ENCODE data around the gene CHTOP.
"Not testable (repeated sequence)": the region's sequence is repeated elsewhere in the genome, so short reads cannot be mapped to it uniquely, and the experiment has no call there.

CHTOP gene

DNA sequence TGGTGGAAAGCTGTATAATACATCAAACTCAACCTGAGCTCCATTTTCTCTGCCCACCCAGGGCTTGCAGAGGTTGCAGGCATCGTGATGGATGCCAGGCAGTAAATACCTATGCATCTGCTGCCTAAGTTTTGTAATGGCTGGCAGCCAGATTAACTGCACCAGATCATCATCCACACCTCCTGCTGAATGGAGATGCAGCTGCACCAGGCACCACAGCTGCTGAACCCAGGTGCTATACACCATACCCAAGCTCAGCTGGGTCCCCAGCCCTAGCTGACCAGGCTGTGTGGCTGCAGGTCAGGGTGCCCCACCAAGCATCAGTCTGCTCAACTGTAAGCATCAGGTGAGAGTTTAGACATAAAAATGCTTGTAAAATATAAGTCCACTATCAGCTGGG, 17.9 kb downstream of the CHTOP start:
- H3K4me1 ChIP-seq (ENCODE audit: insufficient read depth, low read length), result peaks cover 8% of the 10 kb centered on the region
- no peak overlapping the region for H3K27ac ChIP-seq (ENCODE audit: low read depth, low read length)
- no peaks in the 10 kb centered on the region for H3K36me3 ChIP-seq (ENCODE audit: insufficient read depth, low read length)
- H3K9me3 ChIP-seq (ENCODE audit: low read length), result no peaks in the 10 kb centered on the region
- H3K4me3 ChIP-seq (ENCODE audit: low read depth in 1 of 2, low read length in 2 of 2), result no peak overlapping the region
- H3K27me3 ChIP-seq (ENCODE audit: control insufficient read depth in 1 of 2, insufficient read depth in 2 of 2, low read length in 2 of 2), result no peaks in the 10 kb centered on the region
- H3K9ac ChIP-seq (ENCODE audit: low read length), result no peak overlapping the region

DNA sequence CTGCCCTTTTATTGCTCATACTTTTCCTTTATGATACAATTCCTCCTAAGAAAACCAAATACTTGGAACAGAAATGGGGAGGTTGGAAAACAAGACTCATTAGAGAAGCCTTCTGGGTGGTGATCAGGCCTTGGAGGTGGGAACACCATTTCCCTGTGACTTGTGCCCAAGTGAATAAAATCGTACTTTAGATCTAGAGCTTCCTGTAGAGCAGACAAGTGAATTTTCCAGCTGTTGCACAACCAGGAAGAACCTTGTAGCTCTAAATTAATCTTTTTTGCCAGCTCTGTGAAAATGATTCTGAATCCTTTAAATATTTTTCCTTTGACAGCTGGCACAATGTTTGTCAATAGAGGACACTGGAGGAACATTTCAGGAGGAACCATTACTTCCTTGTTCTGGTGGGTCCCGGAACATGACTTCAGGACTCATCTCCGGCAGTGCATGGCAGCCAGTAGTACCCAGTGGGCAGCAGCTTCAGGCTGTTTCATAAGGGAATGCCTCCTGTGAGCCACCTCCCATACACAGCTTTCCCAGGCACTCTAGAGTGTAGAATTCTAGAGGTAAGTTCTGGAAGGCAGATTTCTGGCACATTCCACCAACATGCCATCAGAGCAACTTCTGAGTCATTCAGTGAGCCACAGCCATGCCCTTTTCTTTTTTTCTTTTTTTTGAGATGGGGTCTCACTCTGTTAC, 19.1 kb downstream of the CHTOP start:
- no peak overlapping the region for H3K4me3 ChIP-seq (ENCODE audit: low read depth in 1 of 2, low read length in 2 of 2)
- peaks cover 9% of the 10 kb centered on the region for H3K4me1 ChIP-seq (ENCODE audit: insufficient read depth, low read length)
- no peaks in the 10 kb centered on the region for H3K9me3 ChIP-seq (ENCODE audit: low read length)
- H3K27me3 ChIP-seq (ENCODE audit: control insufficient read depth in 1 of 2, insufficient read depth in 2 of 2, low read length in 2 of 2), result no peaks in the 10 kb centered on the region
- no peak overlapping the region for H3K27ac ChIP-seq (ENCODE audit: low read depth, low read length)
- H3K36me3 ChIP-seq (ENCODE audit: insufficient read depth, low read length), result no peaks in the 10 kb centered on the region
- H3K9ac ChIP-seq (ENCODE audit: low read length), result no peak overlapping the region

GRCh38 chr1:153655333-153655732, 21.5 kb downstream of the CHTOP start:
- no peaks in the 10 kb centered on the region for H3K36me3 ChIP-seq (ENCODE audit: insufficient read depth, low read length)
- peaks cover 13% of the 10 kb centered on the region for H3K4me1 ChIP-seq (ENCODE audit: insufficient read depth, low read length)
- no peak overlapping the region for H3K27ac ChIP-seq (ENCODE audit: low read depth, low read length)
- H3K4me3 ChIP-seq (ENCODE audit: low read depth in 1 of 2, low read length in 2 of 2), result no peak overlapping the region
- no peaks in the 10 kb centered on the region for H3K9me3 ChIP-seq (ENCODE audit: low read length)
- no peak overlapping the region for H3K9ac ChIP-seq (ENCODE audit: low read length)
- no peaks in the 10 kb centered on the region for H3K27me3 ChIP-seq (ENCODE audit: control insufficient read depth in 1 of 2, insufficient read depth in 2 of 2, low read length in 2 of 2)

GRCh38 chr1:153658400-153659174, 24.7 kb downstream of the CHTOP start, which contains the start of gene SNAPIN:
Gene SNAPIN (plus strand): TSS chr1:153658703. CDS start chr1:153658744, 41 bp downstream.
- H3K27ac ChIP-seq (ENCODE audit: low read depth, low read length), result peak within 1 kb of the TSS; percentile 98

GRCh38 chr1:153659175-153659534, 25.3 kb downstream of the CHTOP start:
- Histone ChIP-seq H3K9me3 (ENCODE audit: low read length) (no peaks in the 10 kb centered on the region), H3K4me1 (ENCODE audit: insufficient read depth, low read length) (peaks cover 13% of the 10 kb centered on the region), H3K4me3 (ENCODE audit: low read depth in 1 of 2, low read length in 2 of 2) (peak overlapping the region; percentile 90 to 93), H3K36me3 (ENCODE audit: insufficient read depth, low read length) (peaks cover 36% of the 10 kb centered on the region), H3K27me3 (ENCODE audit: control insufficient read depth in 1 of 2, insufficient read depth in 2 of 2, low read length in 2 of 2) (no peaks in the 10 kb centered on the region), H3K27ac (ENCODE audit: low read depth, low read length) (peak overlapping the region; percentile 98), H3K9ac (ENCODE audit: low read length) (peak overlapping the region; percentile 96)

More at GRCh38 chr1:153658400-153659174, 24.7 kb downstream of the CHTOP start, which contains the start of gene SNAPIN:
- Histone ChIP-seq H3K9ac (ENCODE audit: low read length) (peak within 1 kb of the TSS; percentile 96), H3K36me3 (ENCODE audit: insufficient read depth, low read length) (peaks cover 31% of the 10 kb centered on the region), H3K9me3 (ENCODE audit: low read length) (no peaks in the 10 kb centered on the region), H3K27me3 (ENCODE audit: control insufficient read depth in 1 of 2, insufficient read depth in 2 of 2, low read length in 2 of 2) (no peaks in the 10 kb centered on the region), H3K4me3 (ENCODE audit: low read depth in 1 of 2, low read length in 2 of 2) (peak within 1 kb of the TSS; percentile 90 to 93), H3K4me1 (ENCODE audit: insufficient read depth, low read length) (peaks cover 13% of the 10 kb centered on the region)

- Histone ChIP-seq H3K27ac (ENCODE audit: low read depth, low read length) (no peak overlapping the region), H3K4me3 (ENCODE audit: low read depth in 1 of 2, low read length in 2 of 2) (peak overlapping the region in 1 of 2 donors; percentile 93), H3K9me3 (ENCODE audit: low read length) (no peaks in the 10 kb centered on the region), H3K4me1 (ENCODE audit: insufficient read depth, low read length) (peaks cover 13% of the 10 kb centered on the region), H3K36me3 (ENCODE audit: insufficient read depth, low read length) (peaks cover 41% of the 10 kb centered on the region), H3K9ac (ENCODE audit: low read length) (peak overlapping the region; percentile 96), H3K27me3 (ENCODE audit: control insufficient read depth in 1 of 2, insufficient read depth in 2 of 2, low read length in 2 of 2) (no peaks in the 10 kb centered on the region)
These were observed 25.8 kb downstream of the CHTOP start for GRCh38 chr1:153659656-153660055.

GRCh38 chr1:153661111-153661708, 27.3 kb downstream of the CHTOP start:
- no peak overlapping the region for H3K4me3 ChIP-seq (ENCODE audit: low read depth in 1 of 2, low read length in 2 of 2)
- peaks cover 56% of the 10 kb centered on the region for H3K36me3 ChIP-seq (ENCODE audit: insufficient read depth, low read length)
- no peaks in the 10 kb centered on the region for H3K9me3 ChIP-seq (ENCODE audit: low read length)
- peaks cover 13% of the 10 kb centered on the region for H3K4me1 ChIP-seq (ENCODE audit: insufficient read depth, low read length)
- no peaks in the 10 kb centered on the region for H3K27me3 ChIP-seq (ENCODE audit: control insufficient read depth in 1 of 2, insufficient read depth in 2 of 2, low read length in 2 of 2)
- no peak overlapping the region for H3K27ac ChIP-seq (ENCODE audit: low read depth, low read length)
- H3K9ac ChIP-seq (ENCODE audit: low read length), result no peak overlapping the region

DNA sequence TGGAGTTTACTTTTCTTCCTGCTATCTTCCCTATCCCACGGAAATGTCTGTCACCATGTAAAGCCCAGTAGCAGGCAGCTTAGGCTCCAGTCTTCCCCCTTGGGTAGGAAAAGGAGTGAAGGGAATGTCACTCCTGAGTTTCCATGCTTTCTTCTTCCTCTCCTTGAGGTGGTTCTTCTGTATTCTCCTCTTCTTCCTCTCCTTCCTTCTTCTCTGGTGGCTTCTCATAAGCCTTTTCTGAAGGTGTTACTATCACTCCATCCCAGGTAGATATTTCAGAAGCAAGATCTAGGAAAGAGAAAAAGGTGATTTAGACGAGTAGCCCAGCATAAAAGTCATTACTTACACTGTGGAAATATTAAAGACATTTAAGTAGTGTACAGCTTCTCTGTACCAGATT, 28.4 kb downstream of the CHTOP start:
- Histone ChIP-seq H3K36me3 (ENCODE audit: insufficient read depth, low read length) (peaks cover 67% of the 10 kb centered on the region), H3K9me3 (ENCODE audit: low read length) (no peaks in the 10 kb centered on the region), H3K27ac (ENCODE audit: low read depth, low read length) (no peak overlapping the region)

GRCh38 chr1:153663211-153663610, 29.3 kb downstream of the CHTOP start:
- Histone ChIP-seq H3K9me3 (ENCODE audit: low read length) (no peaks in the 10 kb centered on the region), H3K4me3 (ENCODE audit: low read depth in 1 of 2, low read length in 2 of 2) (no peak overlapping the region), H3K36me3 (ENCODE audit: insufficient read depth, low read length) (peaks cover 76% of the 10 kb centered on the region), H3K27ac (ENCODE audit: low read depth, low read length) (no peak overlapping the region), H3K27me3 (ENCODE audit: control insufficient read depth in 1 of 2, insufficient read depth in 2 of 2, low read length in 2 of 2) (no peaks in the 10 kb centered on the region), H3K4me1 (ENCODE audit: insufficient read depth, low read length) (peaks cover 9% of the 10 kb centered on the region), H3K9ac (ENCODE audit: low read length) (no peak overlapping the region)

More for the DNA sequence above, 28.4 kb downstream of the CHTOP start:
- Histone ChIP-seq H3K27me3 (ENCODE audit: control insufficient read depth in 1 of 2, insufficient read depth in 2 of 2, low read length in 2 of 2) (no peaks in the 10 kb centered on the region), H3K4me1 (ENCODE audit: insufficient read depth, low read length) (peaks cover 13% of the 10 kb centered on the region), H3K4me3 (ENCODE audit: low read depth in 1 of 2, low read length in 2 of 2) (no peak overlapping the region), H3K9ac (ENCODE audit: low read length) (no peak overlapping the region)

- H3K9me3 ChIP-seq (ENCODE audit: low read length), result no peaks in the 10 kb centered on the region
- no peak overlapping the region for H3K9ac ChIP-seq (ENCODE audit: low read length)
- no peak overlapping the region for H3K4me3 ChIP-seq (ENCODE audit: low read depth in 1 of 2, low read length in 2 of 2)
- no peak overlapping the region for H3K27ac ChIP-seq (ENCODE audit: low read depth, low read length)
- H3K27me3 ChIP-seq (ENCODE audit: control insufficient read depth in 1 of 2, insufficient read depth in 2 of 2, low read length in 2 of 2), result no peaks in the 10 kb centered on the region
- peaks cover 13% of the 10 kb centered on the region for H3K4me1 ChIP-seq (ENCODE audit: insufficient read depth, low read length)
- H3K36me3 ChIP-seq (ENCODE audit: insufficient read depth, low read length), result peaks cover 64% of the 10 kb centered on the region
These were observed 33.6 kb downstream of the CHTOP start for GRCh38 chr1:153667439-153667838.

DNA sequence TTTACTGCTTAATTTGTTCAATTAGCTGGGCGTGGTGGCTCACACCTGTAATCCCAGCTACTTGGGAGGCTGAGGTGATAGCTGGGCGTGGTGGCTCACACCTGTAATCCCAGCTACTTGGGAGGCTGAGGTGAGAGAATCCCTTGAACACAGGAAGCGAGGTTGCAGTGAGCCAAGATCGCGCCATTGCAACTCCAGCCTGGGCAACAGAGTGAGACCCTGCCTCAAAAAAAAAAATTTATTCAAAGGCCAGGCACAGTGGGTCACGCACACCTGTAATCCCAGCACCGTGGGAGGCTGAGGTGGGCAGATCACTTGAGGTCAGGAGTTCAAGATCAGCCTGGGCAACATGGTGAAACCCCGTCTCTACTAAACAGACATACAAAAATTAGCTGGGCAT, 34.8 kb downstream of the CHTOP start:
- H3K4me1 ChIP-seq (ENCODE audit: insufficient read depth, low read length), result peaks cover 13% of the 10 kb centered on the region
- H3K9ac ChIP-seq (ENCODE audit: low read length); H3K27ac ChIP-seq (ENCODE audit: low read depth, low read length); H3K9me3 ChIP-seq (ENCODE audit: low read length); H3K4me3 ChIP-seq (ENCODE audit: low read depth in 1 of 2, low read length in 2 of 2); H3K27me3 ChIP-seq (ENCODE audit: control insufficient read depth in 1 of 2, insufficient read depth in 2 of 2, low read length in 2 of 2): not testable (repeated sequence)
- peaks cover 53% of the 10 kb centered on the region for H3K36me3 ChIP-seq (ENCODE audit: insufficient read depth, low read length)

Measured in muscle layer of colon (tissue), 2 donors.